NCI-H226 (cell line): Measurements from ENCODE around the gene UROS.

Source experiments
- DNase-seq: peaks from one replicate; pipeline ENCODE4 v3.0.0-alpha.2; 2015

UROS gene

DNA sequence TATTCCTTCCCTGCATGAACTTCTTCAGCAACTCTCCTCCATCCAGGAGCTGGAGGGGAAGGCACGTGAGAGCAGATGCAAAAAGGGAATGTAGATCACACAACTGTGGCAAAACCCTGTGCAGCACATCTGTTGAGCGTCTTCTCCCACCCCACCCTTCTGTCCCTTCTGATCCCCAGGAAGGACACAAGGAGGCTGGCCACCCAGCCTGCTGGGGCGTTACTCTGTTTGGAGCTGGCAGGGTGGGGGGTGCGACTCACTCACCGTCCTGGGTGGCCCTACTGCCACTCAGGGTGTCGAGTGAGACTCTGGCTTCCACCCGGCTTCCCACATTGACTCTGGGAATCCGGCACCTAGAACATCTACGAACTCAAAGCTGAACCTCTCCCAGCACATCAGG lies 37.3 kb downstream of the UROS start:
- no peak for DNase-seq

GRCh38 chr10:125783957-125784356 lies 39.1 kb downstream of the UROS start:
- no peak for DNase-seq

GRCh38 chr10:125783408-125783807 lies 39.6 kb downstream of the UROS start:
- DNase-seq, result no peak

- no peak for DNase-seq
Measured at GRCh38 chr10:125782616-125783015, 40.4 kb downstream of the UROS start.

DNA sequence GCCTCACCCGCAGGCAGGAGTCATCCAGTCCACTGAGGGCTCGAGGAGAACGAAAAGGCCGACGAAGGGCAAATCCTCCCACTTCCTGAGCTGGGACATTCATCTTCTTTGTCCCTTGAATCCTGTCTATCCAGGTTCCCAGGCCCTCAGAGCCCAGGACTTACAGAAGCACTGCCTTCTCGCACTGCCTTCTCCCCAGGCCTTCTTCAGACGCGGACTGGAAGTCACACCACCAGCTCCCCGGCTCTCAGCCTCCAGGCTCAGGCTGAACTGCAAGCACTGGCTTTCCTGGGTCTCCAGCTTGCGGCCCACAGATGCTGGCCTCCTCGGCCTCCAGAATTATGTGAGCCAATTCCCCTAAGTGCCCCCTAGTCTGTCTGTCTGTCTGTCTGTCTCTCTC lies 41.0 kb downstream of the UROS start:
- DNase-seq, result no peak

GRCh38 chr10:125781374-125781773 lies 41.7 kb downstream of the UROS start:
- DNase-seq, result no peak

GRCh38 chr10:125779403-125780327 lies 43.4 kb downstream of the UROS start:
- DNase-seq, result no peak

GRCh38 chr10:125778556-125778955 lies 44.5 kb downstream of the UROS start:
- no peak for DNase-seq

- DNase-seq, result no peak
Measured at GRCh38 chr10:125777806-125778205, 45.3 kb downstream of the UROS start.

GRCh38 chr10:125775491-125776106 lies 47.5 kb downstream of the UROS start, which contains the start of gene MMP21:
MMP21 (minus strand) TSS chr10:125775821; CDS start chr10:125775821, 0 bp downstream.
- DNase-seq, result no peak

- no peak for DNase-seq
Measured at GRCh38 chr10:125774581-125775191, 48.4 kb downstream of the UROS start.

DNA sequence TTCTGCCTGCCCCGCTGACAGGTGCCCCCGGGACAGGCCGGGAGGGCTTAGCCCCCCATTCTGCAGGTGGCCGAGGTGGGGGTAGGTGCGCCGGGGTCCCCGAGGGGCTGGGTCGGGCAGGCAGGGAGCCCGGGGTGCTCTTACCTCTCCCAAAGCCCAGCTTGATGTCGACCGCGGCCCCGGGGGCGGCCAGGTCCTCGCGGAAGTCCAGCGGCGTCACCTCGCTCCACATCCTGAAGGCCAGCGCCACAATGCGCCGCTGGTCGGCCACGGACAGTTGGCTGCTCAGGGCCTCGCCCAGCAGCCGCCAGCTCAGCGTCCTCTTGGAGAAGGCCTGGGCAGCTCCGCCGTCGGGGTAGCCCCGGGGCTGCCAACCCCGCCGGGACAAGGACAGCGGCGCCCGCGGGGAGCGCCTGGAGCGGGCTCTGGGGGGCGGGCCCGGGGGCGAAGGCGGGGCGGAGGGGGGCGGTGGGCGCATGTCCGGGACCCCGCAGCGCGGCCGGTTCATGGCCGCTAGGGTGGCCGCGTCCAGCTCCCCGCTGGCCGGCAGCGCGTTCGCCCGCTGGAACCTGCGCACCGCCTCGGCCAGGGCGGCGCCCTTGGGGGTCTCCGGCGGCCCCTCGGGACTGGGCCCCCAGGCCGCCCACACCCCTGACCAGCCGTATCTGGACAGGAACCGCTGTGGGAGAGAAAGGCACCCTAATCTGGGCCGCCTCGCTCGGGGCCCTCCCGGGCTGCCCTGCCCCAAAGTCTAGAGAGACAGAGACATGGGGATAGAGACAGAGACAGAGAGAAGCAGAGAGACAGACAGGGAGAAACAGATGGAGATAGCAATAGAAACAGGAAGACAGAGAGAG lies 49.1 kb downstream of the UROS start:
- no peak for DNase-seq

DNA sequence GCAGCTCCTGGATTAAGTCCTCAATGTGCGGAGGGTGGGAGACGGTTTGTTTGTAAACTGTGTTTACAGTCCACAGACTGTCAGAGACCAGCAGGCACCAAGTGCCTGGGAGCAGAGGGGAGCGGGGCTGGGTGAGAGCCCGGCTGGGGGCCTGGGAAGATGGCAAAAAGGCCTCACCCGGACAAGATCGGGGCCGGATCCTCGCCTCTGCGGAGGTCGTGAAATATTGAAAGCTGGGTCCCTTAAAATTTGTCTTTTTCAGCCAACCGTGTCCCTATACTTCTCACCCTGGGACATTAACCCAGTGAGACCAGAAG lies 50.2 kb downstream of the UROS start:
- no peak for DNase-seq

DNA sequence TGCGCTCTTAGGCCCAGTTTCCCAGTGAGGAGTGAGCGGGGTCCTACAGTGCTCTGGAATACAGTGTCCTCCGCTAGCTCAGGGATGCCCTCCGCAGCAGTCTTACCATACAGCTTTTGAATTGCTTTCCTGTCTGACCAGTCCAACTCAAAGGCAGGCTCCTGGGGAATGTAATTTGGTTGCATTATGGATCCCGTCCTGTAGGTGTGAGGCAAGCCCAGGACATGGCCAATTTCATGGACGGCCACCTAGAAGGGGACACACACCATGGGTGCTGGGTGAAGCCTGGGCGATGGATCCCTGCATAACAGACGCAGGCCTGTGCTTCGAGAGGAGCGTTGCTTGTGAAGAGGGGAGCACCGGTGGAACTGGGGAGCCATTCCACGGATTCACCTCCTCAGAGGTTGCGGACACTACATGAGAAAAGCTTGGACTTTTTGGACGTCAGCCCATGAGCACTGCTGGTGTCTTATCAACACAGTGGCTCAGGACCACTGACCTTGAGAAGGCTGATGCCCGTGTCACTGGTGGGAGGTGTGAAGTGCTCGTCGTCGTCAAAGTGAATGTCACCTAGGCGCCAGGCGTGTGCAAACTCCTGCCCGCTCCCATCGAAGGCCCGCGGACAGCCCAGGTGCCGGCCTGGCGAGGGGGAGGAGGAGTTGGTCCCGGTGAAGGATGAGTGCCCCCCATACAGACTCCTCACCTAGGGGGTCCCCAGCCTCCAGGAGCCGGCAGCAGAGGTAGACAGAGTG lies 50.8 kb downstream of the UROS start:
- no peak for DNase-seq

GRCh38 chr10:125770844-125771243 lies 52.2 kb downstream of the UROS start:
- DNase-seq, result no peak

DNA sequence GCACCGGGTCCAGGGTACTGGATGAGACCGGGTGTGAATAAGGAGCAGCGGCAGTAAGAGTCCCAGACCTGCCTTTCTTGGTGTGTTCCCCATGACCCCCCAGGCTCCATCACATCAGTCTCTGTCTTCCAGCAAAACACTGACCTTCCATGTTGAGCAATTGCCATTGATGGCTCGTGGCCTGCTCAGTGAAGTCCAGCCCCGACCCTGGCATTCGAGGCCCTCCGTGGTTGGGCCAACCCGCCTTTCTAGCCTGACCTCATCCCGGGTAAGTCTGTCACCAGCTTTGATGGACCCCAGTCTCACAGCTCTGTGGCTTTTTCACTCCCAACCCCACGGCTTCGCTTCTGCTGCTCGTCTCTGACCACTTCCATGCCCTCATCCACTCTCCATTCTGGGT lies 53.9 kb downstream of the UROS start:
- DNase-seq, result no peak

- DNase-seq, result no peak
Measured at GRCh38 chr10:125768219-125768855, 54.7 kb downstream of the UROS start.

GRCh38 chr10:125766511-125766910 lies 56.5 kb downstream of the UROS start:
- no peak for DNase-seq

- no peak for DNase-seq
Measured at GRCh38 chr10:125765835-125766234, 57.2 kb downstream of the UROS start.

DNA sequence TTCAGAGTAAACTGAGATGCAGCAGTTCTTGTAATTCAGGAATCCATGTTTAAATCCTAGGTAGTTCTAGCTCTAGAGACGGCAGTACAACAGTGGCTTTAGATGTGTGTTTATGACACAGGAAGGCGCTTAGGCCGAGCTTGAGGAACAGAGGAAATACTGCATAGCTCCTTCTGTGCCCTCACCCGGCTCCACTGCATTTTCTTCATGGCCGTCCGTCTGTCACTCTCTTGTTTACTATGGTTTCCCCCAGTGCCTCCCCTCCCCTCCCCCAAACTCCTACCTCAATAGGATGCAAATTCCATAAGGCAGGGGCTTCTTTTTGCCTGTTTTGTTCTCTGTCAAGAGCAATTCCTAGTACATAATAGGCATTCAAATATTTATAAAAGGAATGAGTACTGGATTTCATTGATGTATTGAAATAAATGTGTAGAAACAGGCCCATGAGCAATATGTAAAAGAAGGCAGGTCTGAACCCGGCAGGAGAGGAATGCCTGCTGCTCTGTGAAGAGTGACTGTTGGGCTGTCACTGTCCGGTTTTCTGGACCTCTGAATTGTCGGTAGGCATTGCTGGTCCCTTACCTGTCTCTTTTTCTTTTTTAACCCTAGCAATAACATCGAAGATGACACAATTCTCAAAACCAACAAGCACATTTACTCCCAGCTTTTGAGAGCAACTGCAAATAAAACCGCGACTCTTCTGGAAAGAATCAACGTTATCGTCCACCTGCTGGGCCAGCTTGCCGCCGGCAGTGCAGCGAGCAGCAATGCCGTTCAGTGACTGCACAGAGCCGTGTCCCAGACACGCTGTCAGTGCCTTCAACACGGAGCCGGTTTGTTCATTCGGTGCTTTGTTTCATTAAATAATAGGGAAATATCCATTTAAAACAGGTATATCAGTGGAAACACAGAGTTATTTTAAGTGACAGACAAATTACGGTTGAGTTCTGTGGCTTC lies 60.1 kb downstream of the UROS start:
- DNase-seq, result no peak

GRCh38 chr10:125761961-125762360 lies 61.1 kb downstream of the UROS start:
- DNase-seq, result no peak
